GM23338 (cell line): ENCODE data around the gene ILF2. TPM values are rescaled to one million over a fixed set of nuclear protein-coding genes. Genes with fewer than 3 reads are reported as not detected.

Experiments
- ATAC-seq: fragments of 200-7000 bp; cut with Tn5 transposase; 3 replicates; pipeline ENCODE4 v1.9.1; 2020
- DNase-seq: peaks from one replicate; pipeline ENCODE4 v3.0.0-alpha.2; 2015; ENCODE audit warnings: low spot score
- H2AFZ ChIP-seq: fragments of 200-600 bp; sonication (generic); 2 replicates; pipeline ENCODE4 v1.8.0; 2016; ENCODE audit warnings: antibody characterized with exemption, mild to moderate bottlenecking, moderate library complexity
- H3F3A ChIP-seq: fragments of 200-600 bp; sonication (generic); replicated peaks from 2 replicates; pipeline ENCODE4 v1.8.0; 2017; ENCODE audit warnings: antibody characterized with exemption, mixed run types, low read depth
- H3K27ac ChIP-seq: fragments of 200-600 bp; sonication (generic); 2 replicates; pipeline ENCODE4 v1.6.1; 2016; ENCODE audit warnings: low read depth
- H3K27me3 ChIP-seq: fragments of 200-600 bp; sonication (generic); 2 replicates; pipeline ENCODE4 v1.8.0; 2016; ENCODE audit warnings: mild to moderate bottlenecking, mixed run types, moderate library complexity; ENCODE audit not compliant: insufficient read depth
- H3K36me3 ChIP-seq: fragments of 200-600 bp; sonication (generic); 2 replicates; pipeline ENCODE4 v1.8.0; 2016; ENCODE audit warnings: mild to moderate bottlenecking; ENCODE audit not compliant: insufficient read depth
- H3K4me1 ChIP-seq: fragments of 200-600 bp; sonication (generic); 2 replicates; pipeline ENCODE4 v1.8.0; 2016; ENCODE audit warnings: mild to moderate bottlenecking, moderate library complexity; ENCODE audit not compliant: insufficient read depth
- H3K4me2 ChIP-seq: fragments of 200-600 bp; sonication (generic); 2 replicates; pipeline ENCODE4 v1.7.1; 2017; ENCODE audit warnings: mixed run types
- H3K4me3 ChIP-seq: fragments of 200-600 bp; sonication (generic); 2 replicates; pipeline ENCODE4 v1.6.1; 2016; ENCODE audit warnings: mixed run types
- H3K79me2 ChIP-seq: fragments of 200-600 bp; sonication (generic); replicated peaks from 2 replicates; pipeline ENCODE4 v1.8.0; 2017; ENCODE audit warnings: mild to moderate bottlenecking; ENCODE audit not compliant: insufficient read depth
- H3K9me2 ChIP-seq: fragments of 200-600 bp; sonication (generic); 2 replicates; pipeline ENCODE4 v1.8.0; 2017; ENCODE audit not compliant: insufficient read depth
- H4K20me1 ChIP-seq: fragments of 200-600 bp; sonication (generic); replicated peaks from 2 replicates; pipeline ENCODE4 v1.8.0; 2017; ENCODE audit warnings: mild to moderate bottlenecking; ENCODE audit not compliant: insufficient read depth
- H3K27ac Mint-ChIP-seq: 2 replicates; pipeline ENCODE4 v1.8.0; 2020; ENCODE audit warnings: inconsistent platforms, mild to moderate bottlenecking, moderate library complexity, mixed read lengths
- H3K27me3 Mint-ChIP-seq: 3 replicates; pipeline ENCODE4 v1.8.0; 2022; ENCODE audit warnings: low read depth, mild to moderate bottlenecking, moderate library complexity, mixed read lengths, inconsistent platforms; ENCODE audit not compliant: insufficient read depth, poor library complexity
- H3K36me3 Mint-ChIP-seq: 3 replicates; pipeline ENCODE4 v1.8.0; 2021; ENCODE audit warnings: low read depth, mild to moderate bottlenecking, inconsistent platforms, moderate library complexity, mixed read lengths
- H3K4me1 Mint-ChIP-seq: 3 replicates; pipeline ENCODE4 v1.8.0; 2020; ENCODE audit warnings: mild to moderate bottlenecking, inconsistent platforms, mixed read lengths
- H3K4me3 Mint-ChIP-seq: 3 replicates; pipeline ENCODE4 v1.8.0; 2021; ENCODE audit warnings: moderate library complexity, mild to moderate bottlenecking, inconsistent platforms, mixed read lengths
- H3K9me3 Mint-ChIP-seq: 3 replicates; pipeline ENCODE4 v1.8.0; 2020; ENCODE audit warnings: moderate library complexity, mild to moderate bottlenecking, inconsistent platforms, mixed read lengths
- CREB1 ChIP-seq: fragments of 250-450 bp; sonication (Bioruptor Pico); IDR thresholded peaks from 2 replicates; pipeline ENCODE4 v1.5.0; 2020; ENCODE audit warnings: low read depth, mild to moderate bottlenecking, moderate library complexity
- EZH2phosphoT487 ChIP-seq: fragments of 200-600 bp; sonication (generic); IDR thresholded peaks from one replicate; pipeline ENCODE4 v1.8.1; 2018; ENCODE audit warnings: antibody characterized with exemption; ENCODE audit not compliant: unreplicated experiment
- JUNB ChIP-seq: IDR thresholded peaks from one replicate; pipeline ENCODE4 v1.6.1; 2016; ENCODE audit warnings: antibody characterized with exemption; ENCODE audit not compliant: unreplicated experiment
- NANOG ChIP-seq: IDR thresholded peaks from 2 replicates; pipeline ENCODE4 v1.6.1; 2016; ENCODE audit warnings: antibody characterized with exemption, borderline replicate concordance
- POLR2AphosphoS5 ChIP-seq: IDR thresholded peaks from 2 replicates; pipeline ENCODE4 v1.6.1; 2016; ENCODE audit warnings: antibody characterized with exemption, low read depth
- STAT1 ChIP-seq: IDR thresholded peaks from one replicate; pipeline ENCODE4 v1.6.1; 2016; ENCODE audit warnings: antibody characterized with exemption; ENCODE audit not compliant: unreplicated experiment
- ZNF114 ChIP-seq: fragments of 250-450 bp; sonication (Bioruptor Pico); IDR thresholded peaks from 2 replicates; pipeline ENCODE4 v1.5.0; 2020; ENCODE audit warnings: mild to moderate bottlenecking, moderate library complexity
- polyA plus RNA-seq: library from polyadenylated mRNA; unstranded; fragments of >200 nt; fragmentation: Nextera tagmentation; extraction: Ambion mirVana; gene quantifications from 2 replicates; pipeline ENCODE4 v1.2.1, GENCODE V29; 2016
- total RNA-seq: library from RNA; depleted of rRNA; stranded (reverse); fragments of >200 nt; shearing (Covaris generic); gene quantifications from 2 replicates; pipeline ENCODE4 v1.2.3, GENCODE V29; 2014
- TF ChIP-seq, protein P1 (sequence below), 2 experiments: fragments of 200-600 bp in 1 of 2; sonication (generic) in 1 of 2; conservative IDR thresholded peaks; 2 replicates each; pipeline versions ENCODE4 v1.5.1 to v1.6.1; 2016 to 2017; ENCODE audit warnings: antibody characterized with exemption in 2 of 2, low read depth in 2 of 2, mild to moderate bottlenecking in 2 of 2, moderate library complexity in 1 of 2
- TF ChIP-seq, protein P2 (sequence below): fragments of 250-450 bp; sonication (Bioruptor Pico); IDR thresholded peaks from 2 replicates; pipeline ENCODE4 v1.5.0; 2020; ENCODE audit warnings: mild to moderate bottlenecking, moderate library complexity

The ILF2 gene
- total and polyA plus RNA-seq, 2 experiments from 2014 or later: 214 to 337 TPM

GRCh38 chr1:153677718-153678518 lies 7.1 kb upstream of the ILF2 start:
- Histone ChIP-seq H3F3A (peaks cover 7% of the 10 kb centered on the region), H3K4me1 (peaks cover 6% of the 10 kb centered on the region), H4K20me1 (no peaks in the 10 kb centered on the region), H3K79me2 (no peaks in the 10 kb centered on the region), H3K27ac (no peak overlapping the region), H3K27me3 (peaks cover 35% of the 10 kb centered on the region), H3K4me2 (peak overlapping the region; percentile 99), H3K36me3 (no peaks in the 10 kb centered on the region), H3K4me3 (peak overlapping the region; percentile 85), H3K9me2 (no peaks in the 10 kb centered on the region), H2AFZ (peak overlapping the region; percentile 98; the same call in 1 of the 2 replicates)
- no peaks in the 10 kb centered on the region; the same call in 2 of the 3 replicates for H3K9me3 Mint-ChIP-seq
- peaks cover 14% of the 10 kb centered on the region for H3K36me3 Mint-ChIP-seq
- peaks cover 25% of the 10 kb centered on the region for H3K27me3 Mint-ChIP-seq
- TF ChIP-seq, protein P1, sequence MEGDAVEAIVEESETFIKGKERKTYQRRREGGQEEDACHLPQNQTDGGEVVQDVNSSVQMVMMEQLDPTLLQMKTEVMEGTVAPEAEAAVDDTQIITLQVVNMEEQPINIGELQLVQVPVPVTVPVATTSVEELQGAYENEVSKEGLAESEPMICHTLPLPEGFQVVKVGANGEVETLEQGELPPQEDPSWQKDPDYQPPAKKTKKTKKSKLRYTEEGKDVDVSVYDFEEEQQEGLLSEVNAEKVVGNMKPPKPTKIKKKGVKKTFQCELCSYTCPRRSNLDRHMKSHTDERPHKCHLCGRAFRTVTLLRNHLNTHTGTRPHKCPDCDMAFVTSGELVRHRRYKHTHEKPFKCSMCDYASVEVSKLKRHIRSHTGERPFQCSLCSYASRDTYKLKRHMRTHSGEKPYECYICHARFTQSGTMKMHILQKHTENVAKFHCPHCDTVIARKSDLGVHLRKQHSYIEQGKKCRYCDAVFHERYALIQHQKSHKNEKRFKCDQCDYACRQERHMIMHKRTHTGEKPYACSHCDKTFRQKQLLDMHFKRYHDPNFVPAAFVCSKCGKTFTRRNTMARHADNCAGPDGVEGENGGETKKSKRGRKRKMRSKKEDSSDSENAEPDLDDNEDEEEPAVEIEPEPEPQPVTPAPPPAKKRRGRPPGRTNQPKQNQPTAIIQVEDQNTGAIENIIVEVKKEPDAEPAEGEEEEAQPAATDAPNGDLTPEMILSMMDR (conservative IDR thresholded peaks at IDR 0.05; ENCODE audit: low read depth in 2 of 2): peak; percentile 86 to 97
- TF ChIP-seq ZNF114 (CRISPR knock-in tag): no peak
- peak; percentile 64 for ATAC-seq
- H3K4me3 Mint-ChIP-seq: peak overlapping the region; percentile 84
- no peak overlapping the region for H3K27ac Mint-ChIP-seq
- peaks cover 24% of the 10 kb centered on the region for H3K4me1 Mint-ChIP-seq
- peak; percentile 85 for DNase-seq

GRCh38 chr1:153673511-153673910 lies 2.7 kb upstream of the ILF2 start:
- DNase-seq (no peak), ATAC-seq (no peak)
- Histone ChIP-seq H3K4me3 (no peak overlapping the region), H3K4me2 (no peak overlapping the region), H3F3A (peaks cover 19% of the 10 kb centered on the region), H2AFZ (no peak overlapping the region), H3K27ac (no peak overlapping the region), H3K9me2 (no peaks in the 10 kb centered on the region), H3K36me3 (peaks cover 12% of the 10 kb centered on the region), H3K27me3 (peaks cover 8% of the 10 kb centered on the region), H4K20me1 (no peaks in the 10 kb centered on the region; the same call in none of the 2 replicates), H3K4me1 (peaks cover 4% of the 10 kb centered on the region), H3K79me2 (peaks cover 22% of the 10 kb centered on the region)
- H3K9me3 Mint-ChIP-seq: no peaks in the 10 kb centered on the region; the same call in 2 of the 3 replicates
- peaks cover 9% of the 10 kb centered on the region for H3K27me3 Mint-ChIP-seq
- H3K4me1 Mint-ChIP-seq: peaks cover 16% of the 10 kb centered on the region; the same call in 2 of the 3 replicates
- peaks cover 19% of the 10 kb centered on the region for H3K36me3 Mint-ChIP-seq
- H3K4me3 Mint-ChIP-seq: peak overlapping the region; percentile 22; the same call in 1 of the 3 replicates
- no peak for TF ChIP-seq CREB1
- no peak for TF ChIP-seq NANOG
- TF ChIP-seq EZH2phosphoT487: no peak
- no peak for TF ChIP-seq ZNF114 (CRISPR knock-in tag)
- TF ChIP-seq JUNB: no peak
- no peak for TF ChIP-seq POLR2AphosphoS5
- no peak for TF ChIP-seq STAT1
- TF ChIP-seq, protein P2, sequence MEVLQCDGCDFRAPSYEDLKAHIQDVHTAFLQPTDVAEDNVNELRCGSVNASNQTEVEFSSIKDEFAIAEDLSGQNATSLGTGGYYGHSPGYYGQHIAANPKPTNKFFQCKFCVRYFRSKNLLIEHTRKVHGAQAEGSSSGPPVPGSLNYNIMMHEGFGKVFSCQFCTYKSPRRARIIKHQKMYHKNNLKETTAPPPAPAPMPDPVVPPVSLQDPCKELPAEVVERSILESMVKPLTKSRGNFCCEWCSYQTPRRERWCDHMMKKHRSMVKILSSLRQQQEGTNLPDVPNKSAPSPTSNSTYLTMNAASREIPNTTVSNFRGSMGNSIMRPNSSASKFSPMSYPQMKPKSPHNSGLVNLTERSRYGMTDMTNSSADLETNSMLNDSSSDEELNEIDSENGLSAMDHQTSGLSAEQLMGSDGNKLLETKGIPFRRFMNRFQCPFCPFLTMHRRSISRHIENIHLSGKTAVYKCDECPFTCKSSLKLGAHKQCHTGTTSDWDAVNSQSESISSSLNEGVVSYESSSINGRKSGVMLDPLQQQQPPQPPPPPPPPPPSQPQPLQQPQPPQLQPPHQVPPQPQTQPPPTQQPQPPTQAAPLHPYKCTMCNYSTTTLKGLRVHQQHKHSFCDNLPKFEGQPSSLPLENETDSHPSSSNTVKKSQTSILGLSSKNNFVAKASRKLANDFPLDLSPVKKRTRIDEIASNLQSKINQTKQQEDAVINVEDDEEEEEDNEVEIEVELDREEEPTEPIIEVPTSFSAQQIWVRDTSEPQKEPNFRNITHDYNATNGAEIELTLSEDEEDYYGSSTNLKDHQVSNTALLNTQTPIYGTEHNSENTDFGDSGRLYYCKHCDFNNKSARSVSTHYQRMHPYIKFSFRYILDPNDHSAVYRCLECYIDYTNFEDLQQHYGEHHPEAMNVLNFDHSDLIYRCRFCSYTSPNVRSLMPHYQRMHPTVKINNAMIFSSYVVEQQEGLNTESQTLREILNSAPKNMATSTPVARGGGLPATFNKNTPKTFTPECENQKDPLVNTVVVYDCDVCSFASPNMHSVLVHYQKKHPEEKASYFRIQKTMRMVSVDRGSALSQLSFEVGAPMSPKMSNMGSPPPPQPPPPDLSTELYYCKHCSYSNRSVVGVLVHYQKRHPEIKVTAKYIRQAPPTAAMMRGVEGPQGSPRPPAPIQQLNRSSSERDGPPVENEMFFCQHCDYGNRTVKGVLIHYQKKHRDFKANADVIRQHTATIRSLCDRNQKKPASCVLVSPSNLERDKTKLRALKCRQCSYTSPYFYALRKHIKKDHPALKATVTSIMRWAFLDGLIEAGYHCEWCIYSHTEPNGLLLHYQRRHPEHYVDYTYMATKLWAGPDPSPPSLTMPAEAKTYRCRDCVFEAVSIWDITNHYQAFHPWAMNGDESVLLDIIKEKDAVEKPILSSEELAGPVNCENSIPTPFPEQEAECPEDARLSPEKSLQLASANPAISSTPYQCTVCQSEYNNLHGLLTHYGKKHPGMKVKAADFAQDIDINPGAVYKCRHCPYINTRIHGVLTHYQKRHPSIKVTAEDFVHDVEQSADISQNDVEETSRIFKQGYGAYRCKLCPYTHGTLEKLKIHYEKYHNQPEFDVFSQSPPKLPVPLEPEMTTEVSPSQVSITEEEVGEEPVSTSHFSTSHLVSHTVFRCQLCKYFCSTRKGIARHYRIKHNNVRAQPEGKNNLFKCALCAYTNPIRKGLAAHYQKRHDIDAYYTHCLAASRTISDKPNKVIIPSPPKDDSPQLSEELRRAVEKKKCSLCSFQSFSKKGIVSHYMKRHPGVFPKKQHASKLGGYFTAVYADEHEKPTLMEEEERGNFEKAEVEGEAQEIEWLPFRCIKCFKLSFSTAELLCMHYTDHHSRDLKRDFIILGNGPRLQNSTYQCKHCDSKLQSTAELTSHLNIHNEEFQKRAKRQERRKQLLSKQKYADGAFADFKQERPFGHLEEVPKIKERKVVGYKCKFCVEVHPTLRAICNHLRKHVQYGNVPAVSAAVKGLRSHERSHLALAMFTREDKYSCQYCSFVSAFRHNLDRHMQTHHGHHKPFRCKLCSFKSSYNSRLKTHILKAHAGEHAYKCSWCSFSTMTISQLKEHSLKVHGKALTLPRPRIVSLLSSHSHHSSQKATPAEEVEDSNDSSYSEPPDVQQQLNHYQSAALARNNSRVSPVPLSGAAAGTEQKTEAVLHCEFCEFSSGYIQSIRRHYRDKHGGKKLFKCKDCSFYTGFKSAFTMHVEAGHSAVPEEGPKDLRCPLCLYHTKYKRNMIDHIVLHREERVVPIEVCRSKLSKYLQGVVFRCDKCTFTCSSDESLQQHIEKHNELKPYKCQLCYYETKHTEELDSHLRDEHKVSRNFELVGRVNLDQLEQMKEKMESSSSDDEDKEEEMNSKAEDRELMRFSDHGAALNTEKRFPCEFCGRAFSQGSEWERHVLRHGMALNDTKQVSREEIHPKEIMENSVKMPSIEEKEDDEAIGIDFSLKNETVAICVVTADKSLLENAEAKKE (CRISPR knock-in tag): no peak
- no peak overlapping the region for H3K27ac Mint-ChIP-seq
